H1 (cell line): ENCODE measurements around the gene CDH8. TPM values are rescaled to one million over a fixed set of nuclear protein-coding genes. Genes with fewer than 3 reads are reported as not detected.

Source experiments
- CTCF ChIA-PET: fragments of 300-600 bp; sonication (Branson Sonifier 250); formaldehyde crosslinking; loops from one replicate; lab custom pipeline; 2021; ENCODE audit not compliant: partially characterized antibody; lab: Charles Lee
- POLR2A ChIA-PET: fragments of 300-600 bp; sonication (Branson Sonifier 250); formaldehyde crosslinking; loops from one replicate; lab custom pipeline; 2021; ENCODE audit warnings: inconsistent platforms; ENCODE audit not compliant: partially characterized antibody; lab: Charles Lee
- DNase-seq, 2 experiments: peaks; one replicate each; pipeline versions ENCODE4 v3.0.0 to v3.0.0-alpha.2; 2010 to 2022; ENCODE audit warnings: low spot score in 2 of 2, low read depth in 1 of 2, mixed read lengths in 1 of 2
- FAIRE-seq: peaks from 2 replicates; lab custom pipeline; 2011; peaks lifted over from hg19 to GRCh38; lab: Jason Lieb, UNC
- H2AFZ ChIP-seq: 2 replicates; pipeline ENCODE4 v1.8.1; 2012; ENCODE audit warnings: low read length, inconsistent platforms
- H2AK5ac ChIP-seq: 2 replicates; pipeline ENCODE4 v1.6.1; 2013; ENCODE audit warnings: low read depth, low read length
- H2BK120ac ChIP-seq: replicated peaks from 2 replicates; pipeline ENCODE3; 2013; ENCODE audit warnings: low read depth, low read length, inconsistent platforms
- H2BK12ac ChIP-seq: 2 replicates; pipeline ENCODE4 v1.6.1; 2013; ENCODE audit warnings: low read depth, low read length
- H2BK15ac ChIP-seq: 2 replicates; pipeline ENCODE4 v1.6.1; 2013; ENCODE audit warnings: low read length
- H2BK20ac ChIP-seq: 2 replicates; pipeline ENCODE4 v1.6.1; 2013; ENCODE audit warnings: low read length
- H2BK5ac ChIP-seq: 2 replicates; pipeline ENCODE4 v1.6.1; 2013; ENCODE audit warnings: low read depth, low read length
- H3K14ac ChIP-seq: 2 replicates; pipeline ENCODE4 v1.6.1; 2013; ENCODE audit warnings: inconsistent platforms; ENCODE audit not compliant: insufficient read length
- H3K18ac ChIP-seq: 2 replicates; pipeline ENCODE4 v1.6.1; 2013; ENCODE audit warnings: low read length; ENCODE audit errors: extremely low read depth
- H3K23ac ChIP-seq: 2 replicates; pipeline ENCODE4 v1.6.1; 2013; ENCODE audit warnings: inconsistent platforms; ENCODE audit not compliant: insufficient read length
- H3K23me2 ChIP-seq: 2 replicates; pipeline ENCODE4 v1.6.1; 2013; ENCODE audit warnings: low read depth, low read length
- H3K27ac ChIP-seq: 2 replicates; pipeline ENCODE4 v1.6.1; 2011; ENCODE audit warnings: low read depth, low read length, inconsistent platforms
- H3K27me3 ChIP-seq, 4 experiments: replicated peaks in 1 of 4; 1 replicate in 1 of 4; 2 replicates in 3 of 4; pipeline versions ENCODE4 v1.6.1 to v1.8.1; 2011 to 2013; ENCODE audit warnings: low read length in 3 of 4, mild to moderate bottlenecking in 3 of 4, inconsistent platforms in 2 of 4, mixed read lengths in 2 of 4, moderate library complexity in 1 of 4; ENCODE audit not compliant: control insufficient read depth in 3 of 4, insufficient read depth in 3 of 4; ENCODE audit errors: extremely low read depth in 1 of 4
- H3K36me3 ChIP-seq, 4 experiments: 2 replicates each; pipeline versions ENCODE4 v1.6.1 to v1.8.1; 2011 to 2013; ENCODE audit warnings: mild to moderate bottlenecking in 4 of 4, low read length in 3 of 4, moderate library complexity in 2 of 4, control low read depth in 1 of 4, inconsistent platforms in 1 of 4; ENCODE audit not compliant: insufficient read depth in 4 of 4, control insufficient read depth in 2 of 4
- H3K4ac ChIP-seq: replicated peaks from 2 replicates; pipeline ENCODE3; 2013; ENCODE audit warnings: low read length, low read depth, mixed read lengths, inconsistent platforms; ENCODE audit not compliant: insufficient read length
- H3K4me1 ChIP-seq, 4 experiments: replicated peaks in 1 of 4; 1 replicate in 1 of 4; 2 replicates in 3 of 4; pipeline versions ENCODE4 v1.6.1 to v1.8.1; 2011 to 2013; ENCODE audit warnings: low read length in 3 of 4, inconsistent platforms in 2 of 4, mixed read lengths in 1 of 4; ENCODE audit not compliant: insufficient read depth in 4 of 4, control insufficient read depth in 3 of 4
- H3K4me2 ChIP-seq, 2 experiments: 2 replicates each; pipeline versions ENCODE4 v1.6.1 to v1.8.1; 2011 to 2013; ENCODE audit warnings: low read depth in 2 of 2, low read length in 2 of 2, control low read depth in 1 of 2, inconsistent platforms in 1 of 2, mild to moderate bottlenecking in 1 of 2; ENCODE audit not compliant: insufficient read depth in 1 of 2
- H3K4me3 ChIP-seq, 4 experiments: fragments of 200-600, 300-600 bp in 1 of 4; sonication (generic), shearing (Covaris generic), sonication (Bioruptor Twin) in 1 of 4; 2 replicates each; pipeline versions ENCODE4 v1.5.1 to v1.8.1; 2011 to 2016; ENCODE audit warnings: low read length in 4 of 4, low read depth in 3 of 4, control low read depth in 2 of 4, inconsistent platforms in 2 of 4, mild to moderate bottlenecking in 2 of 4, mixed read lengths in 1 of 4, moderate library complexity in 1 of 4; ENCODE audit not compliant: insufficient read depth in 2 of 4; ENCODE audit errors: extremely low read depth in 1 of 4
- H3K56ac ChIP-seq: replicated peaks from 2 replicates; pipeline ENCODE3; 2013; ENCODE audit warnings: low read depth, mild to moderate bottlenecking, mixed read lengths, low read length, inconsistent platforms; ENCODE audit not compliant: insufficient read length
- H3K79me1 ChIP-seq: 2 replicates; pipeline ENCODE4 v1.6.1; 2013; ENCODE audit warnings: low read depth, low read length, control low read depth
- H3K79me2 ChIP-seq, 2 experiments: 2 replicates each; pipeline versions ENCODE4 v1.6.1 to v1.8.1; 2012 to 2013; ENCODE audit warnings: low read length in 2 of 2, mild to moderate bottlenecking in 2 of 2, inconsistent platforms in 1 of 2; ENCODE audit not compliant: insufficient read depth in 2 of 2, control insufficient read depth in 1 of 2
- H3K9ac ChIP-seq, 4 experiments: replicated peaks in 1 of 4; 1 replicate in 1 of 4; 2 replicates in 3 of 4; pipeline versions ENCODE4 v1.6.1 to v1.8.1; 2011 to 2013; ENCODE audit warnings: low read depth in 3 of 4, low read length in 3 of 4, control low read depth in 2 of 4, mild to moderate bottlenecking in 2 of 4, moderate library complexity in 2 of 4, inconsistent platforms in 1 of 4; ENCODE audit errors: extremely low read depth in 1 of 4
- H3K9me3 ChIP-seq, 2 experiments: 2 replicates each; pipeline versions ENCODE4 v1.6.1 to v1.8.1; 2012 to 2013; ENCODE audit warnings: mild to moderate bottlenecking in 2 of 2, moderate library complexity in 2 of 2, control low read depth in 1 of 2, inconsistent platforms in 1 of 2, low read depth in 1 of 2, low read length in 1 of 2, mixed read lengths in 1 of 2; ENCODE audit not compliant: insufficient read depth in 2 of 2
- H4K20me1 ChIP-seq, 2 experiments: replicated peaks in 1 of 2; 2 replicates each; pipeline versions ENCODE3 to v1.8.1; 2011 to 2013; ENCODE audit warnings: inconsistent platforms in 2 of 2, low read length in 2 of 2, mild to moderate bottlenecking in 1 of 2; ENCODE audit not compliant: insufficient read depth in 2 of 2, control insufficient read depth in 1 of 2
- H4K5ac ChIP-seq: 2 replicates; pipeline ENCODE4 v1.6.1; 2013; ENCODE audit warnings: low read length, low read depth, mixed read lengths, inconsistent platforms; ENCODE audit not compliant: insufficient read length
- H4K8ac ChIP-seq: 2 replicates; pipeline ENCODE4 v1.8.0; 2013; ENCODE audit warnings: mild to moderate bottlenecking, moderate library complexity, low read length, inconsistent platforms; ENCODE audit not compliant: insufficient read depth; ENCODE audit errors: extremely low read depth
- H4K91ac ChIP-seq: replicated peaks from 2 replicates; pipeline ENCODE3; 2013; ENCODE audit warnings: low read length, mixed read lengths, inconsistent platforms; ENCODE audit not compliant: insufficient read length
- CEBPB ChIP-seq: IDR thresholded peaks from 2 replicates; pipeline ENCODE4 v1.6.1; 2012; ENCODE audit warnings: low read depth, low read length
- CHD1 ChIP-seq: IDR thresholded peaks from 2 replicates; pipeline ENCODE4 v1.6.1; 2012; ENCODE audit warnings: low read depth, low read length, improper control_type of control experiment
- FOSL1 ChIP-seq: IDR thresholded peaks from 2 replicates; pipeline ENCODE4 v1.6.1; 2011; ENCODE audit warnings: mild to moderate bottlenecking, low read depth, low read length, moderate library complexity; ENCODE audit not compliant: insufficient read depth
- GTF2F1 ChIP-seq: IDR thresholded peaks from 2 replicates; pipeline ENCODE4 v1.6.1; 2012; ENCODE audit warnings: low read depth, low read length, improper control_type of control experiment, borderline replicate concordance
- HDAC6 ChIP-seq: IDR thresholded peaks from one replicate; pipeline ENCODE4 v1.7.1; 2012; ENCODE audit warnings: low read depth, mild to moderate bottlenecking, inconsistent platforms, low read length, moderate library complexity
- MAFK ChIP-seq: IDR thresholded peaks from 2 replicates; pipeline ENCODE4 v1.6.1; 2012; ENCODE audit warnings: low read depth, mild to moderate bottlenecking, improper control_type of control experiment, low read length
- NRF1 ChIP-seq: IDR thresholded peaks from 2 replicates; pipeline ENCODE4 v1.6.1; 2011; ENCODE audit warnings: mild to moderate bottlenecking, low read depth, low read length, improper control_type of control experiment
- POLR2AphosphoS5 ChIP-seq: IDR thresholded peaks from 2 replicates; pipeline ENCODE4 v1.6.1; 2011; ENCODE audit warnings: low read depth, low read length
- POU5F1 ChIP-seq: IDR thresholded peaks from 2 replicates; pipeline ENCODE4 v1.6.1; 2011; ENCODE audit warnings: low read depth, mild to moderate bottlenecking, low read length, moderate library complexity
- SIN3A ChIP-seq, 2 experiments: IDR thresholded peaks in 1 of 2; conservative IDR thresholded peaks in 1 of 2; 2 replicates each; pipeline ENCODE4 v1.6.1; 2011 to 2012; ENCODE audit warnings: low read length in 2 of 2, improper control_type of control experiment in 1 of 2, low read depth in 1 of 2, mild to moderate bottlenecking in 1 of 2
- SIRT6 ChIP-seq: IDR thresholded peaks from one replicate; pipeline ENCODE4 v1.7.1; 2012; ENCODE audit warnings: low read length, inconsistent platforms
- SP4 ChIP-seq: IDR thresholded peaks from 2 replicates; pipeline ENCODE4 v1.6.1; 2012; ENCODE audit warnings: low read length, inconsistent platforms
- SUZ12 ChIP-seq: fragments of 200-600 bp; sonication (generic); IDR thresholded peaks from 2 replicates; pipeline ENCODE4 v1.6.1; 2012; ENCODE audit warnings: mild to moderate bottlenecking, inconsistent platforms, low read length, moderate library complexity, mixed read lengths
- TAF1 ChIP-seq: IDR thresholded peaks from 2 replicates; pipeline ENCODE4 v1.6.1; 2011; ENCODE audit warnings: mild to moderate bottlenecking, low read depth, low read length
- TCF12 ChIP-seq: IDR thresholded peaks from 2 replicates; pipeline ENCODE4 v1.6.1; 2011; ENCODE audit warnings: low read depth, mild to moderate bottlenecking, low read length
- WGBS, 2 experiments: shearing (Covaris generic) in 1 of 2; methylation state at CpG; one replicate each; pipeline versions ENCODE4 v1.1.6 to v1.1.7; 2013 to 2015; ENCODE audit warnings: low lambda C conversion rate in 2 of 2, mixed read lengths in 2 of 2, inconsistent platforms in 1 of 2, low coverage in 1 of 2, missing lambda C conversion rate in 1 of 2; ENCODE audit not compliant: insufficient replicate concordance in 2 of 2, insufficient coverage in 1 of 2, insufficient read length in 1 of 2; ENCODE audit errors: extremely low coverage in 1 of 2, missing lambda C conversion rate in 1 of 2; 5-methylcytosine and 5-hydroxymethylcytosine counted together
- polyA plus RNA-seq, 7 experiments: library from polyadenylated mRNA; depleted of rRNA in 3 of 7; stranded (reverse) in 5 of 7; unstranded in 2 of 7; fragments of >200 nt in 5 of 7; fragments of 200-250 nt in 2 of 7; gene quantifications; 1 replicate in 5 of 7; 2 replicates in 1 of 7; 4 replicates in 1 of 7; pipeline versions ENCODE4 v1.2.1 to v1.2.3, GENCODE V29; 2011 to 2013; ENCODE audit warnings: missing spikeins in 2 of 7, mixed read lengths in 2 of 7
- total RNA-seq: library from RNA; stranded (reverse); fragmentation: NEBNext Ultra II Directional; extraction: Animal tissue kit (Norgen Biotek cat#: 25700); gene quantifications from 2 replicates; pipeline ENCODE4 v1.2.1, GENCODE V29; 2021
- TF ChIP-seq, protein P1 (sequence below): IDR thresholded peaks from 2 replicates; pipeline ENCODE4 v1.6.1; 2012; ENCODE audit warnings: inconsistent platforms

The CDH8 gene
- total and polyA plus RNA-seq, 2 of the 8 experiments (the other 6 are each of a cell fraction or from before 2014, with no cell fraction given) = 7.7 to 8.4 TPM

DNA sequence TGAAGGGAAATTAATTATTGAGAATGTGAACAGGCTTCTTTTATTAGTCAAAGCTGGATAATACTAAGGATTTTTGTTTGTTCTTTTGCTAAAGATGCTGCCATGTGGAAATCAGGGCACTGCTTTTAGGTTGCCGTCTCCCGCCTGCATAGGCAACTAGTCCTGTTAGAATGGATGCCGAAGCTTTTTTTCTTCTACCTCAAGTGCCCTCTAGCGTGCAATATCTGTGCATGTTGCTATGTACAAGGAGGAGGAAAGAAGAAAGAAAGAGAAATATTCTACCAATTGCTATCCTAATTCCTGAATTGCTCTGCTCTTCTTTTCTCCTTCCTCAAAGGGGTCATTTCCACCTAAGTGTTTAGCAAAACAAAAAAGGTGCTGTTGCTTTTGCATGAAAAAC lies 5.2 kb upstream of the CDH8 start:
- DNase-seq (no peak), FAIRE-seq (peak; percentile 82)
- Histone ChIP-seq H3K9me3 (no peaks in the 10 kb centered on the region), H3K79me1 (no peaks in the 10 kb centered on the region), H3K4ac (no peak overlapping the region), H2BK15ac (no peak overlapping the region), H4K20me1 (no peaks in the 10 kb centered on the region), H3K18ac (no peak overlapping the region), H2BK120ac (no peak overlapping the region), H3K56ac (no peak overlapping the region), H2BK12ac (no peak overlapping the region), H2BK5ac (no peak overlapping the region), H3K27me3 (peaks cover 2 to 25% (median 14%) of the 10 kb centered on the region in 4 experiments), H3K14ac (no peak overlapping the region), H4K91ac (no peak overlapping the region), H3K9ac (no peak overlapping the region), H3K4me1 (peaks cover 0 to 7% (median 3%) of the 10 kb centered on the region in 4 experiments; a peak in 2 of 7 replicates), H3K79me2 (no peaks in the 10 kb centered on the region), H3K4me2 (no peak overlapping the region), H3K23me2 (peaks cover 6% of the 10 kb centered on the region), H2AFZ (no peak overlapping the region), H3K4me3 (no peak overlapping the region), H3K27ac (no peak overlapping the region), H4K5ac (no peak overlapping the region), H2BK20ac (no peak overlapping the region), H3K23ac (no peak overlapping the region), H2AK5ac (no peak overlapping the region), H3K36me3 (no peaks in the 10 kb centered on the region), H4K8ac (no peak overlapping the region)
- ChIA-PET CTCF (interaction anchor here (0.7 to 4.3 kb wide), 11 partner anchors 11 to 343 kb away, joined by 3 to 33 read pairs (median 4); no protein-coding TSS in a partner anchor), POLR2A (no interaction called here)
- 34% methylated on average over 4 of the region's 4 CpGs; no CpG with 5 or more reads in 1 of the 2 experiments for WGBS, 2 experiments
- TF ChIP-seq POU5F1 (no peak), NRF1 (no peak), MAFK (no peak), SUZ12 (no peak), TCF12 (no peak), SP4 (no peak), CHD1 (no peak), FOSL1 (no peak), POLR2AphosphoS5 (no peak), SIN3A (conservative IDR thresholded peaks at IDR 0.05 in 1 of 2, IDR thresholded peaks at IDR 0.05 in 1 of 2; ENCODE audit: low read depth in 1 of 2, low read length in 2 of 2) (no peak), GTF2F1 (no peak), CEBPB (no peak), HDAC6 (no peak), SIRT6 (no peak), TAF1 (no peak)
- TF ChIP-seq, protein P1, sequence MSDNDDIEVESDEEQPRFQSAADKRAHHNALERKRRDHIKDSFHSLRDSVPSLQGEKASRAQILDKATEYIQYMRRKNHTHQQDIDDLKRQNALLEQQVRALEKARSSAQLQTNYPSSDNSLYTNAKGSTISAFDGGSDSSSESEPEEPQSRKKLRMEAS = 0 out of 2 replicates have a peak, but pooled peaks have one; percentile 9
